ENCODE results near the gene CTDNEP1. TPM values are rescaled to one million over a fixed set of nuclear protein-coding genes. Genes with fewer than 3 reads are reported as not detected.
"Not testable (repeated sequence)": the region's sequence is repeated elsewhere in the genome, so short reads cannot be mapped to it uniquely, and the experiment has no call there.

Gene CTDNEP1
- total and polyA plus RNA-seq, 7 experiments from 2014 or later: 38.3 to 173 (median 120) TPM

DNA sequence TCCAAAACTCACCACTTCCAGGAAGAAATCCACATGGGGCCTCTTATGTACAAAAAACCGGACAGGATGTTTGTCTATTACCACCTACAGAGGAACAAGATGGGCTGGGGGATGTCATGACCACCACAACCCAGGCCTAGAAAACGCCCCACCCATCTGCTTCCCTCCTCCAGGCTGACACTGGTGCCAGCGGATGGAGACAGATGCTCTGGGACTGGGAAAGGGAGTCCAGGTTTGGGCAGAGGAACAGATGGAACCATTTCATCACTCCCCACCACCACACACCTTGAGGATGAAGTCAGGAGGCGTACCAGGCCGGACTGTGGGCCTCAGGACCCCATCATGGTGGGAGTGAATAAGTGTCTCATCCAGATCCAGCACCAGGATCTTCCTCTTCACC, 4.8 kb downstream of the CTDNEP1 start:
- Mint-ChIP-seq H3K36me3 (peaks cover 5 to 21% (median 10%) of the 10 kb centered on the region in 5 donors), H3K27me3 (peaks cover 0 to 6% (median 0%) of the 10 kb centered on the region in 5 donors), H3K27ac (peak overlapping the region in 5 of 9 donors; percentile 0 to 71 (median 20)), H3K4me3 (no peak overlapping the region), H3K4me1 (peaks cover 22 to 51% (median 38%) of the 10 kb centered on the region in 7 donors), H3K9me3 (peaks cover 0 to 6% (median 0%) of the 10 kb centered on the region in 11 donors)
- Histone ChIP-seq H3K9me3 (ENCODE audit: control insufficient read depth in 2 of 3, low read length in 3 of 3) (no peaks in the 10 kb centered on the region), H3K4me3 (ENCODE audit: low read length) (no peak overlapping the region), H3K4me1 (ENCODE audit: control insufficient read depth in 2 of 2, insufficient read depth in 2 of 2, low read length in 2 of 2) (peaks cover 15 to 28% of the 10 kb centered on the region in 2 donors), H3K27ac (ENCODE audit: low read depth, low read length) (peak overlapping the region; percentile 20), H3K36me3 (ENCODE audit: control insufficient read depth in 2 of 3, insufficient read depth in 3 of 3, low read length in 3 of 3) (peaks cover 8 to 35% (median 14%) of the 10 kb centered on the region in 3 experiments), H3K27me3 (ENCODE audit: control insufficient read depth in 2 of 2, insufficient read depth in 2 of 2, low read length in 2 of 2) (no peaks in the 10 kb centered on the region)
- intact Hi-C loops (cut with micrococcal nuclease): no loop called here
- CTCF ChIA-PET: interaction anchor here (2.2 kb wide), 1 partner anchor 23 kb away, joined by 6 read pairs; no protein-coding TSS in a partner anchor
- ATAC-seq: no peak
- POLR2A ChIA-PET: interaction anchor here (0.6 to 2.5 kb wide), 3 partner anchors 13 to 32 kb away, joined by 3 to 6 read pairs (median 6); partner anchors contain the start of gene DVL2
- peak in 1 of 9 donors; percentile 3 for DNase-seq

DNA sequence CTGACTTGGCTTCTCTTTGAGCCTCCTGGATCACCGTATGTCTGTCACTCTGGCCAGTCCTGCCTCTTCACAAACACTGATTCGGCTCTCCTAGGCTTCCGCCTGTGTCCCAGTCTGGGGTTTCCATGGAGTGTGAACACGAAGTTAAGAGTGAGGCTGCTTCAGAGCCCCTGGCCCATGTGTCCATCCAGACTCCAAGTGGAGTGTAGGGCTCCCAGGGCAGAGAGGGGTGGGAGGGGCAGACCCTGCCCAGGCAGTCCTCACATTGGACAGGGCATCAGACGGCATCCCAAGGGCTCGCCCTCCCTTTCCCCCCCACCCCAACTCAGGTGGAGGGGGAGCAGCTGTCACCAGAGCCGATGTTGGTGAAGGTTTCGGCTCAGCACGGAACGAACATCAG, 7.7 kb downstream of the CTDNEP1 start:
- H3K27me3 ChIP-seq (ENCODE audit: control insufficient read depth in 2 of 2, insufficient read depth in 2 of 2, low read length in 2 of 2); DNase-seq; H3K4me3 ChIP-seq (ENCODE audit: low read length); ATAC-seq; CTCF ChIA-PET; H3K9me3 ChIP-seq (ENCODE audit: control insufficient read depth in 2 of 3, low read length in 3 of 3); H3K27me3 Mint-ChIP-seq; H3K9me3 Mint-ChIP-seq: not testable (repeated sequence)
- Histone ChIP-seq H3K36me3 (ENCODE audit: control insufficient read depth in 2 of 3, insufficient read depth in 3 of 3, low read length in 3 of 3) (peaks cover 13 to 42% (median 21%) of the 10 kb centered on the region in 3 experiments), H3K27ac (ENCODE audit: low read depth, low read length) (peak overlapping the region; percentile 7), H3K4me1 (ENCODE audit: control insufficient read depth in 2 of 2, insufficient read depth in 2 of 2, low read length in 2 of 2) (peaks cover 22 to 31% of the 10 kb centered on the region in 2 donors)
- peak overlapping the region in 5 of 10 donors; percentile 47 to 95 (median 91) for H3K4me3 Mint-ChIP-seq
- peak overlapping the region in 8 of 9 donors; percentile 31 to 100 (median 96) for H3K27ac Mint-ChIP-seq
- peaks cover 24 to 52% (median 41%) of the 10 kb centered on the region in 7 donors for H3K4me1 Mint-ChIP-seq
- POLR2A ChIA-PET: interaction anchor here (1.8 to 6.3 kb wide), 2 partner anchors 6 to 208 kb away, joined by 5 to 78 read pairs; partner anchors contain the start of genes CTDNEP1, ELP5 and SLC16A13
- H3K36me3 Mint-ChIP-seq: peaks cover 5 to 31% (median 19%) of the 10 kb centered on the region in 5 donors
- intact Hi-C loops (cut with micrococcal nuclease): loop anchor here (2.0 to 5.0 kb wide), 3 partner anchors 209 to 592 kb away; partner anchors contain the start of genes C17orf100 (in 1 of the 2) and MED31 (in 1 of the 2)

DNA sequence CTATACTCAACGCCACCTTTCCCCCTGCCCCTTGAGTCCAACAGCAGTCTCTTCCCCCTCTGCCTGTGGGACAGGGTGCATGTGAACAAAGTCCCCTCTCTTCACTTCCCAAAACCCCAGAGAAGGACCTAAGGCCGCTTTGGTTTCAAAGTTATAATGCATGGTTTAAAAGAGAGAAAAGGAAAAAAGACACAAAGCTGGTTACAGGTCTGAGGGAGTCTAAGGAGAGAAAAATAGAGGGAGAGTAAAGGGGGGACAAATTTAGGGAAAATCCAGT, 8.1 kb downstream of the CTDNEP1 start:
- H3K27me3 ChIP-seq (ENCODE audit: control insufficient read depth in 2 of 2, insufficient read depth in 2 of 2, low read length in 2 of 2): no peaks in the 10 kb centered on the region
- Mint-ChIP-seq H3K9me3 (peaks cover 0 to 9% (median 0%) of the 10 kb centered on the region in 11 donors), H3K27ac (peak overlapping the region; percentile 71 to 100 (median 96)), H3K36me3 (peaks cover 5 to 31% (median 19%) of the 10 kb centered on the region in 5 donors), H3K27me3 (peaks cover 0 to 5% (median 0%) of the 10 kb centered on the region in 5 donors), H3K4me3 (peak overlapping the region; percentile 80 to 97 (median 92)), H3K4me1 (peaks cover 23 to 47% (median 37%) of the 10 kb centered on the region in 7 donors)
- CTCF ChIA-PET: no interaction called here
- H3K4me1 ChIP-seq (ENCODE audit: control insufficient read depth in 2 of 2, insufficient read depth in 2 of 2, low read length in 2 of 2): peaks cover 22 to 28% of the 10 kb centered on the region in 2 donors
- H3K36me3 ChIP-seq (ENCODE audit: control insufficient read depth in 2 of 3, insufficient read depth in 3 of 3, low read length in 3 of 3): peaks cover 13 to 45% (median 21%) of the 10 kb centered on the region in 3 experiments
- ATAC-seq (no peak), DNase-seq (no peak)
- no peaks in the 10 kb centered on the region for H3K9me3 ChIP-seq (ENCODE audit: control insufficient read depth in 2 of 3, low read length in 3 of 3)
- POLR2A ChIA-PET: interaction anchor here (1.0 to 14.4 kb wide), 8 partner anchors 7 to 208 kb away, joined by 3 to 265 read pairs (median 6); partner anchors contain the start of genes ACADVL, ACAP1, CTDNEP1 and DLG4
- peak overlapping the region; percentile 100 for H3K4me3 ChIP-seq (ENCODE audit: low read length)
- intact Hi-C loops (cut with micrococcal nuclease): loop anchor here (2.0 to 5.0 kb wide), 3 partner anchors 209 to 591 kb away; partner anchors contain the start of genes C17orf100 (in 1 of the 2) and MED31 (in 1 of the 2)
- H3K27ac ChIP-seq (ENCODE audit: low read depth, low read length): peak overlapping the region; percentile 92

- H3K4me1 Mint-ChIP-seq: peaks cover 23 to 46% (median 36%) of the 10 kb centered on the region in 7 donors
- DNase-seq (peak; percentile 85 to 96 (median 94)), ATAC-seq (peak; percentile 66)
- peak overlapping the region; percentile 92 for H3K27ac ChIP-seq (ENCODE audit: low read depth, low read length)
- no peaks in the 10 kb centered on the region for H3K9me3 ChIP-seq (ENCODE audit: control insufficient read depth in 2 of 3, low read length in 3 of 3)
- intact Hi-C loops (cut with micrococcal nuclease): loop anchor here (2.0 to 5.0 kb wide), 3 partner anchors 208 to 591 kb away; partner anchors contain the start of genes C17orf100 (in 1 of the 2) and MED31 (in 1 of the 2)
- H3K27me3 Mint-ChIP-seq: peaks cover 0 to 5% (median 0%) of the 10 kb centered on the region in 5 donors
- peaks cover 5 to 31% (median 19%) of the 10 kb centered on the region in 5 donors for H3K36me3 Mint-ChIP-seq
- no peaks in the 10 kb centered on the region for H3K27me3 ChIP-seq (ENCODE audit: control insufficient read depth in 2 of 2, insufficient read depth in 2 of 2, low read length in 2 of 2)
- peaks cover 22 to 28% of the 10 kb centered on the region in 2 donors for H3K4me1 ChIP-seq (ENCODE audit: control insufficient read depth in 2 of 2, insufficient read depth in 2 of 2, low read length in 2 of 2)
- peak overlapping the region; percentile 96 to 100 (median 98) for H3K27ac Mint-ChIP-seq
- POLR2A ChIA-PET: interaction anchor here (0.6 to 14.4 kb wide), 17 partner anchors 7 to 1774 kb away, joined by 3 to 265 read pairs (median 4); partner anchors contain the start of genes ACADVL, ACAP1, CTDNEP1 and DHX33
- peaks cover 0 to 9% (median 0%) of the 10 kb centered on the region in 11 donors for H3K9me3 Mint-ChIP-seq
- peak overlapping the region; percentile 88 to 98 (median 96) for H3K4me3 Mint-ChIP-seq
- H3K36me3 ChIP-seq (ENCODE audit: control insufficient read depth in 2 of 3, insufficient read depth in 3 of 3, low read length in 3 of 3): peaks cover 13 to 45% (median 21%) of the 10 kb centered on the region in 3 experiments
- CTCF ChIA-PET: interaction anchor here (0.7 to 1.8 kb wide), 4 partner anchors 9 to 191 kb away, joined by 3 to 6 read pairs (median 4); partner anchors contain the start of genes ACADVL, CTDNEP1, DLG4 and ELP5
- H3K4me3 ChIP-seq (ENCODE audit: low read length): peak overlapping the region; percentile 100
Measured at GRCh38 chr17:7242717-7243452, 8.6 kb downstream of the CTDNEP1 start.

DNA sequence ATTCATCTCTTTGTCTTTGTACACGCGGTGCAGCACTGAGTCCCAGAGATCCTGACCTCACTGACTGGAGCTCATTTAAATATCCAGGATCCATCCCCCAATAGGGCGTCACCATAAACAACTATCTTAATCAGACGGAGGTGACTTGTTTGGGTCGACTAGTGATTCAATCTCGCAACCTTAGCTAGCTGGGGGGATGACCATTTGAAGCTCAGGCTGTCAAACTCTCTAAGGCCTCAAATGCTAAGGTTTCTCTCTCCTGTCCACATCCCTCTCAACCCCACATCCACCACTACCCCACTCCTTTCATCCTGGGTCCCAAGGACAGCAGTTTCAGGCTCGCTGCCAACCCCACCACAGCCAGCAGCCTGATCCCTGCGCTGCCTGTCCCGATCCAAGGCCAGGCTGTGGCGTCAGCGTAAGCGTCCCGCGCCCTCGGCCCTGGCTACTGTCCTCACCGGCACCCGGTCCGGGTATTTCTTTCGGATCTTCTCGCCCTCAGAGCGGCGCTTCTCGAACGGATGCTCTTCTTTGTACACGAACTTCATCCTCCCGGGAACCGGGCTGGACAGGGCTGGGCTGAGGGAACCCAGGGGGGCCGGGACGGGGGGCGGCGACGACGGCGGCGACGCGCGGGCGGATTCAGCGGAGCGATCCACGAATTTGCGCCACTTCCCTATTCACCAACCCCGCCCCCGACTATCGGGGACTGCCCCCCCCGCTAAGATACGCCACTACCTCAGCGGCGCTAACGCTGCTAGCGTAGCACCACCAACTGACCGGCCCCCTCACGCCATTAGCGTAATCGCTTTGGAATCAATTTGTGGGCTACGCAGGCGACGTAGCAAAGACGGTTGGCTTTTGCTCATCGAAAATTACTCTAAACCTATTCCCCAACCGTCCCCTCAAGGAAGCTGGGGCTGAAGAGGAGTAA, 9.5 kb downstream of the CTDNEP1 start, which contains the start of gene GABARAP:
TSS of gene GABARAP (minus strand) at position 667 of the 934 bp plus-strand sequence. CDS start at position 548, 119 bp downstream.
- ATAC-seq (peak; percentile 65), DNase-seq (peak; percentile 81 to 92 (median 89))
- H3K27ac ChIP-seq (ENCODE audit: low read depth, low read length): peak within 1 kb of the TSS; percentile 92
- H3K4me3 ChIP-seq (ENCODE audit: low read length): peak within 1 kb of the TSS; percentile 100
- POLR2A ChIA-PET: interaction anchor here (0.6 to 14.4 kb wide), 21 partner anchors 8 to 1773 kb away, joined by 3 to 265 read pairs (median 4); partner anchors contain the start of genes ACADVL, ACAP1, CTDNEP1 and DHX33
- peaks cover 0 to 9% (median 0%) of the 10 kb centered on the region in 11 donors for H3K9me3 Mint-ChIP-seq
- H3K27me3 Mint-ChIP-seq: peaks cover 0 to 5% (median 0%) of the 10 kb centered on the region in 5 donors
- peak within 1 kb of the TSS; percentile 96 to 100 (median 98) for H3K27ac Mint-ChIP-seq
- peaks cover 7 to 31% (median 20%) of the 10 kb centered on the region in 5 donors for H3K36me3 Mint-ChIP-seq
- peaks cover 22 to 33% of the 10 kb centered on the region in 2 donors for H3K4me1 ChIP-seq (ENCODE audit: control insufficient read depth in 2 of 2, insufficient read depth in 2 of 2, low read length in 2 of 2)
- H3K9me3 ChIP-seq (ENCODE audit: control insufficient read depth in 2 of 3, low read length in 3 of 3): no peaks in the 10 kb centered on the region
- H3K27me3 ChIP-seq (ENCODE audit: control insufficient read depth in 2 of 2, insufficient read depth in 2 of 2, low read length in 2 of 2): no peaks in the 10 kb centered on the region
- H3K4me1 Mint-ChIP-seq: peaks cover 27 to 51% (median 40%) of the 10 kb centered on the region in 7 donors
- peaks cover 13 to 44% (median 21%) of the 10 kb centered on the region in 3 experiments for H3K36me3 ChIP-seq (ENCODE audit: control insufficient read depth in 2 of 3, insufficient read depth in 3 of 3, low read length in 3 of 3)
- intact Hi-C loops (cut with micrococcal nuclease): loop anchor here (2.0 to 5.0 kb wide), 3 partner anchors 207 to 590 kb away; partner anchors contain the start of genes C17orf100 (in 1 of the 2) and MED31 (in 1 of the 2)
- CTCF ChIA-PET: interaction anchor here (0.7 to 1.8 kb wide), 5 partner anchors 10 to 273 kb away, joined by 3 to 6 read pairs (median 4); partner anchors contain the start of genes ACADVL, CTDNEP1, DLG4 and ELP5
- H3K4me3 Mint-ChIP-seq: peak within 1 kb of the TSS; percentile 88 to 98 (median 96)

All from naive thymus-derived CD4-positive, alpha-beta T cell (primary cell).